K562 (cell line): ENCODE results near the gene MTHFR. TPM values are rescaled to one million over a fixed set of nuclear protein-coding genes. Genes with fewer than 3 reads are reported as not detected.

ENCODE experiments used
- EZH2 ChIP-seq: IDR thresholded peaks from 2 replicates; pipeline ENCODE4 v1.6.1; 2012; ENCODE audit warnings: low read depth, mild to moderate bottlenecking, inconsistent platforms, low read length, borderline replicate concordance
- FOXJ3 ChIP-seq: sonication (generic); formaldehyde crosslinking; IDR thresholded peaks from 2 replicates; pipeline ENCODE4 v1.4.0; 2020; ENCODE audit warnings: mild to moderate bottlenecking, missing genetic modification reagents
- KLF16 ChIP-seq: IDR thresholded peaks from 2 replicates; pipeline ENCODE4 v1.6.1; 2016; ENCODE audit warnings: antibody characterized with exemption
- ZNF316 ChIP-seq: fragments of 450-650 bp; IDR thresholded peaks from 2 replicates; pipeline ENCODE4 v1.6.1; 2016
- ZNF436 ChIP-seq: fragments of 250-450, 450-650 bp; sonication (Bioruptor Pico); formaldehyde crosslinking; IDR thresholded peaks from 2 replicates; pipeline ENCODE4 v1.7.0; 2020; ENCODE audit warnings: mild to moderate bottlenecking
- ZNF589 ChIP-seq: fragments of 200-800 bp; sonication (Bioruptor generic); IDR thresholded peaks from 2 replicates; pipeline ENCODE4 v1.6.1; 2016; ENCODE audit warnings: low read depth, missing genetic modification characterization, missing compliant biosample characterization
- polyA plus RNA-seq, 8 experiments: library from polyadenylated mRNA; depleted of rRNA in 4 of 8; stranded (reverse) in 5 of 8; unstranded in 3 of 8; fragments of >200 nt; fragmentation: Nextera tagmentation in 2 of 8; fragmentation: Illumina TruSeq in 1 of 8; extraction: Ambion mirVana in 2 of 8; extraction: Trizol in 1 of 8; gene quantifications; 2 replicates each; pipeline versions ENCODE4 v1.2.1 to v1.2.3, GENCODE V29; 2011 to 2014; ENCODE audit warnings: inconsistent platforms in 1 of 8, missing spikeins in 1 of 8
- total RNA-seq, 7 experiments: library from RNA; depleted of rRNA in 6 of 7; stranded (reverse); fragments of >200 nt in 6 of 7; fragmentation: Illumina TruSeq in 2 of 7; extraction: Trizol in 2 of 7; gene quantifications; 2 replicates each; pipeline versions ENCODE4 v1.2.1 to v1.2.3, GENCODE V29; 2011 to 2021; ENCODE audit warnings: low replicate concordance in 1 of 7
- TF ChIP-seq, protein P1 (sequence below), 2 experiments: fragments of 450-650 bp; IDR thresholded peaks; 2 replicates each; pipeline ENCODE4 v1.6.1; 2016; ENCODE audit warnings: mild to moderate bottlenecking in 2 of 2, borderline replicate concordance in 1 of 2, low read depth in 1 of 2, moderate library complexity in 1 of 2

MTHFR gene
- total and polyA plus RNA-seq, 9 of the 15 experiments (the other 6 are each of a cell fraction or from before 2014, with no cell fraction given) = 5.0 to 104 (median 62.6) TPM

GRCh38 chr1:11823366-11824137, 17.8 kb upstream of the MTHFR start (continued):
- TF ChIP-seq, protein P1, sequence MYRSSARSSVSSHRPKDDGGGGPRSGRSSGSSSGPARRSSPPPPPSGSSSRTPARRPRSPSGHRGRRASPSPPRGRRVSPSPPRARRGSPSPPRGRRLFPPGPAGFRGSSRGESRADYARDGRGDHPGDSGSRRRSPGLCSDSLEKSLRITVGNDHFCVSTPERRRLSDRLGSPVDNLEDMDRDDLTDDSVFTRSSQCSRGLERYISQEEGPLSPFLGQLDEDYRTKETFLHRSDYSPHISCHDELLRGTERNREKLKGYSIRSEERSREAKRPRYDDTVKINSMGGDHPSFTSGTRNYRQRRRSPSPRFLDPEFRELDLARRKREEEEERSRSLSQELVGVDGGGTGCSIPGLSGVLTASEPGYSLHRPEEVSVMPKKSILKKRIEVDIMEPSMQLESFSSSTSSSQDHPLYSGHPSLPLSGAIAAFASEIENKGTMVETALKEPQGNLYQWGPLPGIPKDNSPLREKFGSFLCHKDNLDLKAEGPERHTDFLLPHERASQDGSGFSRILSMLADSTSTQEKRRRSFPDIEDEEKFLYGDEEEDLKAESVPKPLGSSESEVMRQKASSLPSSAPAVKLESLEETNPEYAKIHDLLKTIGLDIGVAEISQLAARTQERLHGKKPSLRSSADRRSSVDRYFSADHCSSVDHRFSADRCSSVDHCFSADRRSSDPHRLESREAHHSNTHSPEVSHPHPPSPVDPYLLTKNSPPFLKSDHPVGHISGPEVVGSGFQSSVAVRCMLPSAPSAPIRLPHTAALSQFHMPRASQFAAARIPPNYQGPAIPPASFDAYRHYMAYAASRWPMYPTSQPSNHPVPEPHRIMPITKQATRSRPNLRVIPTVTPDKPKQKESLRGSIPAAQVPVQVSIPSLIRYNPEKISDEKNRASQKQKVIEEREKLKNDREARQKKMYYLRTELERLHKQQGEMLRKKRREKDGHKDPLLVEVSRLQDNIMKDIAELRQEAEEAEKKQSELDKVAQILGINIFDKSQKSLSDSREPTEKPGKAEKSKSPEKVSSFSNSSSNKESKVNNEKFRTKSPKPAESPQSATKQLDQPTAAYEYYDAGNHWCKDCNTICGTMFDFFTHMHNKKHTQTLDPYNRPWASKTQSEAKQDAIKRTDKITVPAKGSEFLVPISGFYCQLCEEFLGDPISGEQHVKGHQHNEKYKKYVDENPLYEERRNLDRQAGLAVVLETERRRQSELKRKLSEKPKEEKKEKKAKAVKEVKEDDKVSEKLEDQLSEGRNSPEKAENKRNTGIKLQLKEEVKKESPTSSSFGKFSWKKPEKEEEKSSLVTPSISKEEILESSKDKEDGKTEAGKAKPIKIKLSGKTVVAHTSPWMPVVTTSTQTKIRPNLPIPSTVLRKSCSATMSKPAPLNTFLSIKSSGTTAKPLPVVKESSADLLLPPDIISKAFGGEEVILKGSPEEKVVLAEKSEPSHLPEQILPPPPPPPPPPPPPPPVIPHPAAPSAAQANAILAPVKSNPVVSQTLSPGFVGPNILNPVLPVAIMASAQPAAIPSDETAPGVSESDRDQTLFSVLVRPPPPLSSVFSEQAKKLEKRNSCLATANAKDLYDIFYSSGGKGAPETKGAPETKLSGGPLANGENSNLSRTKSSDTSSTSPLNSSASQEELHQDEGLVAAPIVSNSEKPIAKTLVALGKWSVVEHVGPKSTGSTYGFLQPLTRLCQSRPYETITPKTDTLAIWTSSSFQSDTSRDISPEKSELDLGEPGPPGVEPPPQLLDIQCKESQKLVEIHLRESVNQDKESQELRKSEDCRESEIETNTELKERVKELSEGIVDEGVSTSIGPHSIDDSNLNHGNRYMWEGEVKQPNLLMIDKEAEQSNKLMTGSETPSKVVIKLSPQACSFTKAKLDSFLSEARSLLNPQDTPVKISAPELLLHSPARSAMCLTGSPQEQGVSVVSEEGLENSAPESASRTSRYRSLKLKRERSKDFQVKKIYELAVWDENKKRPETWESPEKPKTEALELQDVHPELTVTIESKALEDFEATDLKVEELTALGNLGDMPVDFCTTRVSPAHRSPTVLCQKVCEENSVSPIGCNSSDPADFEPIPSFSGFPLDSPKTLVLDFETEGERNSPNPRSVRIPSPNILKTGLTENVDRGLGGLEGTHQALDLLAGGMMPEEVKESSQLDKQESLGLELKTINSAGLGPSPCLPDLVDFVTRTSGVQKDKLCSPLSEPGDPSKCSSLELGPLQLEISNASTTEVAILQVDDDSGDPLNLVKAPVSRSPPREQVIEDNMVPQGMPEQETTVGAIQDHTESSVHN (IDR thresholded peaks at IDR 0.05; ENCODE audit: borderline replicate concordance in 1 of 2, low read depth in 1 of 2) = no peak
- TF ChIP-seq EZH2 = no peak
- no peak for TF ChIP-seq FOXJ3
- no peak for TF ChIP-seq ZNF436 (CRISPR knock-in tag)
- TF ChIP-seq ZNF316 = peak; percentile 62; the same call in 1 of the 2 replicates
- no peak for TF ChIP-seq KLF16
- TF ChIP-seq ZNF589 (CRISPR knock-in tag) = no peak
